SU-DHL-6 (cell line): ENCODE data around the gene COL5A1.

Experiments used
- EZH2phosphoT487 ChIP-seq: fragments of 200-600 bp; sonication (generic), shearing (Covaris generic); conservative IDR thresholded peaks from 2 replicates; pipeline ENCODE4 v1.6.1; 2018; ENCODE audit warnings: mild to moderate bottlenecking, antibody characterized with exemption, low read length, moderate library complexity, mixed read lengths
- TF ChIP-seq, protein P1 (sequence below): fragments of 200-600 bp; sonication (generic); IDR thresholded peaks from one replicate; pipeline ENCODE4 v1.5.1; 2017; ENCODE audit warnings: antibody characterized with exemption, mild to moderate bottlenecking, low read length, moderate library complexity; ENCODE audit not compliant: insufficient read depth, poor library complexity, severe bottlenecking

DNA sequence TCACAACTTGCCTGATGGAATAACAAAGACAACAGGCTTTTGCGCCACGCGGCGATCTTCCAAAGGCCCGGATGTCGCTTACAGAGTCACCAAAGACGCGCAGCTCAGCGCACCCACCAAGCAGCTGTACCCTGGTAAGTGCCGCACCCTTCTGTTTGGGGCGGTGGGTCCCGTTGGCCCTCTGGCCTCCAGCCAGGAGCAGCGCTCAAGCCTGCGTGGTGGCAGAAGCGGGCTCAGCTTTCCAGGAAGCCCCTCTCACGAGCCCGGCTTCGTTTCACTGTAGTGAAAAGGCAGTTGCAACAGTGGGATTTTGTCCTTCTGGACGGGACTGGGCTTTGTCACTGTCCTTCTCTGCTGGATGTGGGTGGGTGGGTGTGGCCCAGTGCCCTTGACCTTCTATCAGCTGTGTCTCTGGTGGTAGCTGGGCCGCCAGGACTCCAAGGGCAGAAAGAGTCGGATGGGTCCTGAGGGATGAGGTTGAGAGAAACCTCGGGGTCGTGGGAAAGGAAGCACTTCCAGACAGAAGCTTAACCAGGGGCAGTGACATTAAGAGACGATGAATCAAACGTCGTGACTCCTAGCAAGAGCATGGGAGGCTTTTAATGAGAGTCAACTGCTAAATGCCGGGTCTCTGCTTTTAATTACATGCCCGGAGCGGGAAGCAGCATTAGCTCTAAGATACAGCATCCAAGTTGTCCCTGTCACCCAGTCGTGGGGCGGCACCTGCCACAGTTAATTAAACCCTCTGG lies 49.5 kb downstream of the COL5A1 start:
- TF ChIP-seq, protein P1, sequence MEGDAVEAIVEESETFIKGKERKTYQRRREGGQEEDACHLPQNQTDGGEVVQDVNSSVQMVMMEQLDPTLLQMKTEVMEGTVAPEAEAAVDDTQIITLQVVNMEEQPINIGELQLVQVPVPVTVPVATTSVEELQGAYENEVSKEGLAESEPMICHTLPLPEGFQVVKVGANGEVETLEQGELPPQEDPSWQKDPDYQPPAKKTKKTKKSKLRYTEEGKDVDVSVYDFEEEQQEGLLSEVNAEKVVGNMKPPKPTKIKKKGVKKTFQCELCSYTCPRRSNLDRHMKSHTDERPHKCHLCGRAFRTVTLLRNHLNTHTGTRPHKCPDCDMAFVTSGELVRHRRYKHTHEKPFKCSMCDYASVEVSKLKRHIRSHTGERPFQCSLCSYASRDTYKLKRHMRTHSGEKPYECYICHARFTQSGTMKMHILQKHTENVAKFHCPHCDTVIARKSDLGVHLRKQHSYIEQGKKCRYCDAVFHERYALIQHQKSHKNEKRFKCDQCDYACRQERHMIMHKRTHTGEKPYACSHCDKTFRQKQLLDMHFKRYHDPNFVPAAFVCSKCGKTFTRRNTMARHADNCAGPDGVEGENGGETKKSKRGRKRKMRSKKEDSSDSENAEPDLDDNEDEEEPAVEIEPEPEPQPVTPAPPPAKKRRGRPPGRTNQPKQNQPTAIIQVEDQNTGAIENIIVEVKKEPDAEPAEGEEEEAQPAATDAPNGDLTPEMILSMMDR = no peak
- no peak for TF ChIP-seq EZH2phosphoT487
